SK-N-SH (cell line): Measurements from ENCODE around the gene HAAO. TPM values are rescaled to one million over a fixed set of nuclear protein-coding genes. Genes with fewer than 3 reads are reported as not detected.

ENCODE experiments used
- CTCF ChIA-PET: fragments of 300-600, 350-600 bp; formaldehyde crosslinking; extraction: SDS; loops from one replicate; lab custom pipeline; 2021; lab: Yijun Ruan, JAX
- POLR2A ChIA-PET: fragments of 350-600 bp; sonication (Branson Sonifier 250); formaldehyde crosslinking; extraction: SDS; loops from one replicate; lab custom pipeline; 2020; ENCODE audit warnings: antibody characterized with exemption, inconsistent platforms; lab: Yijun Ruan, JAX
- DNase-seq: peaks from one replicate; pipeline ENCODE4 v3.0.0; 2012
- H2AFZ ChIP-seq: fragments of 200-600 bp; sonication (generic); 2 replicates; pipeline ENCODE4 v1.8.1; 2016; ENCODE audit warnings: antibody characterized with exemption, mild to moderate bottlenecking, low read depth
- H3F3A ChIP-seq: fragments of 200-600 bp; sonication (generic); replicated peaks from 2 replicates; pipeline ENCODE3; 2016; ENCODE audit warnings: antibody characterized with exemption, mild to moderate bottlenecking; ENCODE audit not compliant: insufficient read depth
- H3K27ac ChIP-seq, 2 experiments: fragments of 200-500 bp in 1 of 2; fragments of 200-600 bp in 1 of 2; sonication (Bioruptor generic) in 1 of 2; sonication (generic), shearing (Covaris generic) in 1 of 2; 2 replicates each; pipeline versions ENCODE4 v1.5.1 to v1.6.1; 2014 to 2016; ENCODE audit warnings: low read depth in 2 of 2, inconsistent platforms in 1 of 2, low read length in 1 of 2, mild to moderate bottlenecking in 1 of 2, mixed read lengths in 1 of 2
- H3K27me3 ChIP-seq: fragments of 200-600 bp; sonication (generic), shearing (Covaris generic); 2 replicates; pipeline ENCODE4 v1.6.1; 2016; ENCODE audit warnings: mixed run types; ENCODE audit not compliant: insufficient read depth
- H3K36me3 ChIP-seq, 2 experiments: fragments of 200-500 bp in 1 of 2; fragments of 200-600 bp in 1 of 2; sonication (Bioruptor generic) in 1 of 2; sonication (generic) in 1 of 2; replicated peaks in 1 of 2; 2 replicates each; pipeline versions ENCODE3 to v1.5.1; 2014 to 2016; ENCODE audit warnings: low read length in 1 of 2, mild to moderate bottlenecking in 1 of 2; ENCODE audit not compliant: insufficient read depth in 2 of 2, control insufficient read depth in 1 of 2
- H3K4me1 ChIP-seq, 2 experiments: fragments of 200-500 bp in 1 of 2; fragments of 200-600 bp in 1 of 2; sonication (Bioruptor generic) in 1 of 2; sonication (generic), shearing (Covaris generic) in 1 of 2; 2 replicates each; pipeline versions ENCODE4 v1.5.1 to v1.6.1; 2014 to 2016; ENCODE audit warnings: low read depth in 1 of 2, low read length in 1 of 2, mixed run types in 1 of 2; ENCODE audit not compliant: insufficient read depth in 2 of 2, control insufficient read depth in 1 of 2
- H3K4me2 ChIP-seq: fragments of 200-600 bp; sonication (generic), shearing (Covaris generic); 2 replicates; pipeline ENCODE4 v1.6.1; 2017; ENCODE audit warnings: mixed run types
- H3K4me3 ChIP-seq, 2 experiments: fragments of 200-500 bp in 1 of 2; fragments of 200-600 bp in 1 of 2; sonication (Bioruptor generic) in 1 of 2; sonication (generic), shearing (Covaris generic) in 1 of 2; 2 replicates each; pipeline versions ENCODE4 v1.5.1 to v1.8.1; 2014 to 2016; ENCODE audit warnings: low read depth in 2 of 2, inconsistent platforms in 1 of 2, low read length in 1 of 2, mild to moderate bottlenecking in 1 of 2, mixed read lengths in 1 of 2, moderate library complexity in 1 of 2
- H3K79me2 ChIP-seq: fragments of 200-600 bp; sonication (generic); 2 replicates; pipeline ENCODE4 v1.8.1; 2017; ENCODE audit warnings: mild to moderate bottlenecking; ENCODE audit not compliant: insufficient read depth
- H3K9ac ChIP-seq: fragments of 200-600 bp; sonication (generic); 2 replicates; pipeline ENCODE4 v1.6.1; 2017; ENCODE audit warnings: mixed run types
- H3K9me2 ChIP-seq: fragments of 200-600 bp; sonication (generic); 2 replicates; pipeline ENCODE4 v1.6.1; 2017; ENCODE audit warnings: mixed run types
- H3K9me3 ChIP-seq: fragments of 200-600 bp; sonication (generic); 2 replicates; pipeline ENCODE4 v1.6.1; 2017; ENCODE audit warnings: mixed run types, mild to moderate bottlenecking, moderate library complexity
- H4K20me1 ChIP-seq: fragments of 200-600 bp; sonication (generic); 2 replicates; pipeline ENCODE4 v1.6.1; 2017; ENCODE audit warnings: mild to moderate bottlenecking, mixed run types; ENCODE audit not compliant: insufficient read depth
- EP300 ChIP-seq, 2 experiments: IDR thresholded peaks; 2 replicates each; pipeline versions ENCODE4 v1.4.0 to v1.6.1; 2012; ENCODE audit warnings: borderline replicate concordance in 1 of 2, low read depth in 1 of 2, low read length in 1 of 2
- FOSL2 ChIP-seq: IDR thresholded peaks from 2 replicates; pipeline ENCODE4 v1.4.0; 2012; ENCODE audit warnings: low read depth, mild to moderate bottlenecking, moderate library complexity, borderline replicate concordance
- JUND ChIP-seq: IDR thresholded peaks from 2 replicates; pipeline ENCODE4 v1.4.0; 2012
- MEF2A ChIP-seq: IDR thresholded peaks from 2 replicates; pipeline ENCODE4 v1.4.0; 2012; ENCODE audit warnings: low read depth, borderline replicate concordance
- MXI1 ChIP-seq: IDR thresholded peaks from 2 replicates; pipeline ENCODE4 v1.6.1; 2012; ENCODE audit warnings: mild to moderate bottlenecking, low read depth, low read length, improper control_type of control experiment
- NRF1 ChIP-seq: IDR thresholded peaks from 2 replicates; pipeline ENCODE4 v1.6.1; 2012; ENCODE audit warnings: low read depth, mild to moderate bottlenecking, low read length
- RAD21 ChIP-seq: IDR thresholded peaks from 2 replicates; pipeline ENCODE4 v1.6.1; 2012; ENCODE audit warnings: mild to moderate bottlenecking, low read length
- RCOR1 ChIP-seq: fragments of 150-350 bp; IDR thresholded peaks from 2 replicates; pipeline ENCODE4 v1.6.1; 2017; ENCODE audit warnings: antibody characterized with exemption, low read length
- SIN3A ChIP-seq: IDR thresholded peaks from 2 replicates; pipeline ENCODE4 v1.6.1; 2012; ENCODE audit warnings: low read depth, mild to moderate bottlenecking, low read length, moderate library complexity, borderline replicate concordance
- TAF1 ChIP-seq: IDR thresholded peaks from 2 replicates; pipeline ENCODE4 v1.6.1; 2012; ENCODE audit warnings: low read depth, mild to moderate bottlenecking, low read length, moderate library complexity, borderline replicate concordance
- TCF12 ChIP-seq: IDR thresholded peaks from 2 replicates; pipeline ENCODE4 v1.4.0; 2012
- TEAD4 ChIP-seq: IDR thresholded peaks from 2 replicates; pipeline ENCODE4 v1.4.0; 2012; ENCODE audit warnings: mild to moderate bottlenecking, borderline replicate concordance; ENCODE audit not compliant: insufficient read depth
- WGBS: methylation state at CpG from one replicate; pipeline ENCODE4 v1.1.6; 2017; ENCODE audit warnings: low lambda C conversion rate; 5-methylcytosine and 5-hydroxymethylcytosine counted together
- polyA plus RNA-seq, 3 experiments: library from polyadenylated mRNA; depleted of rRNA; stranded (reverse); fragments of >200 nt; gene quantifications; 2 replicates each; pipeline ENCODE4 v1.2.3, GENCODE V29; 2012
- TF ChIP-seq, protein P1 (sequence below): IDR thresholded peaks from 2 replicates; pipeline ENCODE4 v1.4.0; 2012; ENCODE audit warnings: low read depth, borderline replicate concordance

Gene HAAO
- polyA plus RNA-seq, 1 of the 3 experiments (the other 2 are of a cell fraction), result not detected

DNA sequence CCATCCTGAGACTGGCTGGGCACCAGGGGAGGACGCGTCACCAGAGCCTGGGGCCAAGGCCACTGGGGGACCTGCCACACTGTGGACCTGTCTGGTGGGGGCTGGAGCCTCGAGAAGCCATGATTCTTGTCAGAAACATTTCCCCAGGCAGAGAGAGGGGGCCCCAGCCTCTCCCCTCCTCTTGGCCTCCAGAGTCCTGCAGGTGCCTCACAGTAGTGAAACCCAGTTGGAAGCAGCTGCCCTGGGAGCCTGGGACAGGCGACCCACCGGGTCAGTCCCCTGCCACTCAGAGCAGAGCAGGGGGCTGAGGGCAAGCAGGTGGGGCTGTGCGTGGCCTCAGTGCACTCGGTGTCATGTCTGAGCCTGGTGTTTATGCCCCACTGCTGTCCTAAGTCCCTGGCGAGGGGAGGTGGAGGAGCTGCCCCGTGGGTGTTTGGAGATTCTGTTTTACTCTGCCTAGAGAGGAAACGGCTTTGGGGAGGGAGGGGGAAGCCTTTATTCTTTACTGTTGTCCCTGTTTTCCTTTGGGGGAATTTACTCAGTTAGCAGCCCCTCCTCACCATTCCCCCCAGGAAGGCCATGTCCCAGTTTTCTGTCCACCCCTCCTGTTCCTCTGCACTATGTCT lies 36.1 kb downstream of the HAAO start:
- ChIA-PET CTCF (interaction anchor here (2.1 to 3.2 kb wide), 2 partner anchors 14 to 260 kb away, joined by 6 to 19 read pairs; no protein-coding TSS in a partner anchor), POLR2A (no interaction called here)
- H3K27me3 ChIP-seq, result no peaks in the 10 kb centered on the region
- H2AFZ ChIP-seq, result no peak overlapping the region
- peak; percentile 52 for DNase-seq
- H3K9me2 ChIP-seq, result no peaks in the 10 kb centered on the region
- peaks cover 0 to 38% of the 10 kb centered on the region in 2 experiments; a peak in 1 of 4 replicates for H3K4me1 ChIP-seq
- TF ChIP-seq TCF12 (no peak), TEAD4 (no peak), RCOR1 (no peak), TAF1 (no peak), RAD21 (no peak), JUND (no peak), NRF1 (no peak), SIN3A (no peak), EP300 (IDR thresholded peaks at IDR 0.05; ENCODE audit: borderline replicate concordance in 1 of 2, low read depth in 1 of 2, low read length in 1 of 2) (no peak), MXI1 (no peak), FOSL2 (no peak)
- TF ChIP-seq, protein P1, sequence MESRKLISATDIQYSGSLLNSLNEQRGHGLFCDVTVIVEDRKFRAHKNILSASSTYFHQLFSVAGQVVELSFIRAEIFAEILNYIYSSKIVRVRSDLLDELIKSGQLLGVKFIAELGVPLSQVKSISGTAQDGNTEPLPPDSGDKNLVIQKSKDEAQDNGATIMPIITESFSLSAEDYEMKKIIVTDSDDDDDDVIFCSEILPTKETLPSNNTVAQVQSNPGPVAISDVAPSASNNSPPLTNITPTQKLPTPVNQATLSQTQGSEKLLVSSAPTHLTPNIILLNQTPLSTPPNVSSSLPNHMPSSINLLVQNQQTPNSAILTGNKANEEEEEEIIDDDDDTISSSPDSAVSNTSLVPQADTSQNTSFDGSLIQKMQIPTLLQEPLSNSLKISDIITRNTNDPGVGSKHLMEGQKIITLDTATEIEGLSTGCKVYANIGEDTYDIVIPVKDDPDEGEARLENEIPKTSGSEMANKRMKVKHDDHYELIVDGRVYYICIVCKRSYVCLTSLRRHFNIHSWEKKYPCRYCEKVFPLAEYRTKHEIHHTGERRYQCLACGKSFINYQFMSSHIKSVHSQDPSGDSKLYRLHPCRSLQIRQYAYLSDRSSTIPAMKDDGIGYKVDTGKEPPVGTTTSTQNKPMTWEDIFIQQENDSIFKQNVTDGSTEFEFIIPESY, result no peak
- H3K4me2 ChIP-seq, result no peak overlapping the region
- H3K9ac ChIP-seq, result no peak overlapping the region
- H4K20me1 ChIP-seq, result no peaks in the 10 kb centered on the region
- H3F3A ChIP-seq, result no peaks in the 10 kb centered on the region
- H3K27ac ChIP-seq, result no peak overlapping the region
- WGBS, result 83% methylated on average over 10 of the region's 10 CpGs
- no peaks in the 10 kb centered on the region for H3K36me3 ChIP-seq
- no peaks in the 10 kb centered on the region for H3K79me2 ChIP-seq
- no peaks in the 10 kb centered on the region for H3K9me3 ChIP-seq
- no peak overlapping the region for H3K4me3 ChIP-seq

DNA sequence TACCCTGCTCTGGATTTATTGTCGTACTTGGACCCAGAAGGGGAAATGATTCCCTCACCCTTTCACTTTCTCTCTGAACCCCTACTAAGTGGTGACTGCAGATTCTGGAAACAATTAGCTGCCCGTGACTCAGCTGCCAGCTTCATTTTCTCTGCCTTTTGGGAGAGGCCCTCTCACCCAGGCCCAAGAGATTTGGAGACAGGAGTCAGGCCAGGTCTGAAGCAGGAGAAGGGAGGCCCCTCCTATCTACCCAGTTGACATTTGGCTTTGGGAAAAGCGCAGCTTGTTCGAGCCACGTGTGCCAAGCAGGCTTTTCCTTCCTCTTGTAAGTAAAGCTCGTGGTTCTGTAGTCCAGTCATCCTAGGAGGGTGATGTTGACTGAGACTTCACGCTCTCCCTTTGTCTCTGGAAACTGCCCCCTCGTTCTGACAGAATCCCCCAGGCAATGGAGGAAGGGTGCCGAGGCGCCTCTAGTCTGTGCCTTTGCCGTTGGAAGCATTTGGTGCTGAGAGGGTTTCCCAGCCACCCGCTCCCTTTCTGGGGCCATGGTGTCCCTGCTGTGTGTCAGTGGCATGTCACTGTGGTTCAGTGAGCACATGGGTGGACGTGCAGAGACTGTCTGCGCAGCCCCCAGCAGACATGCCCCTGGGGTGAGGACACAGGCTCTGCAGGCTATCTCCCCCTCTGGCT lies 37.0 kb downstream of the HAAO start:
- H3K27ac ChIP-seq, result peak overlapping the region in 1 of 2 experiments; percentile 25; a peak in 1 of 4 replicates
- H3K27me3 ChIP-seq, result no peaks in the 10 kb centered on the region
- H3K4me1 ChIP-seq, result peaks cover 0 to 38% of the 10 kb centered on the region in 2 experiments; a peak in 1 of 4 replicates
- H3K9me2 ChIP-seq, result no peaks in the 10 kb centered on the region
- H3K9ac ChIP-seq, result no peak overlapping the region
- H4K20me1 ChIP-seq, result no peaks in the 10 kb centered on the region
- no peak overlapping the region for H3K4me3 ChIP-seq
- ChIA-PET POLR2A (interaction anchor here (2.5 kb wide), 1 partner anchor 55 kb away, joined by 7 read pairs; no protein-coding TSS in a partner anchor), CTCF (interaction anchor here (0.8 to 6.2 kb wide), 8 partner anchors 12 to 261 kb away, joined by 3 to 34 read pairs (median 4); partner anchors contain the start of gene KCNG3)
- no peaks in the 10 kb centered on the region for H3K79me2 ChIP-seq
- 61% methylated on average over 12 of the region's 14 CpGs for WGBS
- H3K9me3 ChIP-seq, result no peaks in the 10 kb centered on the region
- H2AFZ ChIP-seq, result no peak overlapping the region
- DNase-seq, result peak; percentile 56
- TF ChIP-seq MEF2A (no peak), TCF12 (peak; percentile 50)
- TF ChIP-seq, all 33 proteins: peak for 1
- Histone ChIP-seq H3K4me2 (0 out of 2 replicates have a peak overlapping the region, but pooled peaks have one; percentile 15), H3F3A (no peaks in the 10 kb centered on the region), H3K36me3 (no peaks in the 10 kb centered on the region)
